ENCODE measurements around the gene MICAL1. TPM values are rescaled to one million over a fixed set of nuclear protein-coding genes. Genes with fewer than 3 reads are reported as not detected.

The MICAL1 gene
- total RNA-seq, 1 experiment from 2014 or later: 21.5 TPM

DNA sequence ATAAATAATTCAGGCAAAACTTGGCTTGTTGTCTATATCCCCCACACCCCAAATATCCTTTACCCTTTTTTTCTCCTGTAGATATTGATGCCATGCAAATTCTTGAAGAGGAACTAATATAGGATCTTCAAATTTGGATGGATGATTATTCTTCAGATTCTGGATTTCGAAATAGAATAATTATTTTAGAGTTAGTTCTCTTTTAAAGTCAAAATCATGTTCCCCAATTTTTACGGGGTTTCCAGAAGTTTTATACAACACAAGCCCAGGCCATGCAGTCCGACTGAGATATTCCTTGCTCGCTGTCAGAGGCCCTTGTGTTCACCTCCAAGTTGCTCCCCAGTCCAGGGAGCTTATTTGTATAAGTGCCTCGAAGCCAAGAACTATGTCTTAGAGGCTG lies 19.5 kb downstream of the MICAL1 start:
- DNase-seq (ENCODE audit: low read depth): no peak

DNA sequence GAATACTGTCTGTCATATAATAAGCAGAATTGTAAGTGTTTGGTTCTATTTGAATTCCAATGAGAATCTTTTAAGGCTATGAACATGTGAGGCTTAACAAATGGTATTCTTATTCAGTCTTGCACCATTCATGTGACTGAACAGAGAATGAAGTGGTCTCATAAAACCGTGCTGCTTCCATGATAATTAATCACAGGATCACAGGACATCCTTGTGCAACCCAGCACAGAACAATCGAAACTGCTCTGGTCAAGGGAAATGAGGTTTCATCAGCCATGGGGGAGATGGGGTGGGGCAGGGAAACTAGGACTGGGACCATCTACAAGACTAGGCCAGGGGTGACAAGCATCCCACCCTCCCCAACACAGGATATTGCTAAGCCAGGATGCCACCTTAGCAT lies 21.1 kb downstream of the MICAL1 start:
- DNase-seq (ENCODE audit: low read depth): no peak

DNA sequence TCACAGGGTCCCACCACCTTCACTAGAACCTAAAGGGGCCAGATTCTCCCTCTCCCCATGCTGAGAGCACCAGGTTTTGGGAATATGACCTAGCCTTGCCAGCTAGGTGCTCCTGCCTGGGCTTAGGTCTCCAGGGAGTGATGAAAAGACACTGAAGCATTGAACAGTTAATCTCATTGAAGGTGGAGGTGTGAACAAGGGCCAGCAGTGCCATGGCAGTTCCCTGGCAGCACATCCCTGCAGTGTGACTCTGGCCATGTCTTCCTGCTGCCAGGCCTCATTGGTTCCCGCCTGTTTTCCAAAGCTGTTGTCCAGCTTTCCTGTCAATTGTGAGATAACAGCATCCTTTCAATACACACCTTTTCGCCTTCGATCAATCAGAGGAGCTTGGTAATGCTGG lies 26.1 kb downstream of the MICAL1 start:
- DNase-seq (ENCODE audit: low read depth): no peak

DNA sequence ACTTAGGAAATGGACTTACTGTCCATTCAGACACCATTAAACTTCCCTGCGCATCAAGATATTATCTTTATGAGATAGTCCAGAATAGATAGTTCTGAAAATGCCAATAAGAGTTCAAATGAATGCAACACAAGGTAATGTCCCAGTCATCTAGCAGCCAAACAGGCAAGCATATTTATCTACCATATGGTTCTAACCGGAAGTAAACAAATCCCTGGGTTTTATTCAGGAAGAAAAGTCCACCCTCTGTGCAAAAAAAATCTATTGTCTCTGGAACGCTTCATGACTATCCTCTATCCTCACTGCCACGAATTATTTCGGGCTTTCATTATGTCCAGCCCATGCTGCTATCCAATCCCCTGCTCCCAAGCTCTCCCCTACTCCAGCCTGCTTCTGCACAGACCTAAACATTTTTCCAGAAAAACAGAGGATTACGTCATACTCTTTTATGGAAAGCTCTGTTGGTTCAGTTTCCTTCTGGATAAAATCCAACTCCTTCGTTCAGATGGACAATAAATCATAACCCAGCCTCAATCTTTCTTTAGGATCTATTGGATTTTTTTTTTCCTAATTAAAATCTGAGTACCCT lies 26.6 kb downstream of the MICAL1 start:
- DNase-seq (ENCODE audit: low read depth): peak; percentile 46

DNA sequence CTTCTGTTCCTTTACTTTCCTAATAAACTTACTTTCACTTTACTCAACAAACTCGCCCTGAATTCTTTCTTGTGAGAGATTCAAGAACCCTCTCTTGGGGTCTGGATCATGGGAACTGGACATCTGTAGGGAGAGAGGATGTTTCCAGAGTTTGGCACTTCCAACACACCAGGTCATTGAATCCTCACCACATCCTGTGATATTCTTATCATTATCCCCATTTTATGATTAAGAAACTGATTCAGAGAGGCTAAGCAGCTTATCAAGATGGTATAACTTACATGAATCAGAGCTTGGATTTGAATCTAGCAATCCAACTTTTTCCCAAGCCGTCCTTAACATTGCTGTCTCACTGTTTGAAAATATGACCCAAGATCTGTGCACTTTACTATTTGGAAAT lies 30.6 kb downstream of the MICAL1 start:
- peak; percentile 73 for DNase-seq (ENCODE audit: low read depth)

DNA sequence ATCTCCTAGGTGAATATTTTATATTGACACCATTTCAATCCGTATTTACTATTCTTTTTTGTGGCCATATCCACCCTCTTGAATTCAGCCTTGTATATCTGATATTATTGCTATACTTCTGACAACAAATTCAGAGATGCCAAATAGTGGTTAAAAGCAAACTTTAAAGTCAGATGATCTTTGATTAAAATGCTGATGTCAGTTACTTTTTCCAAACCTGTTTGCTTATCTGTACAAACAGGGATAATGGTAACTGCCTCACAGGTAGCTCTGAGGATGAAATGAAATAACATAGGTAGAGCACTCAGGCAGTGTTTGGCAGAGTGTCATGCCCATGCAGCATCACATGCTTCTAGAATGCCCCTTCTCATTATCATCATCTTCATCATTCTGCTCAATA lies 34.4 kb downstream of the MICAL1 start:
- no peak for DNase-seq (ENCODE audit: low read depth)

DNA sequence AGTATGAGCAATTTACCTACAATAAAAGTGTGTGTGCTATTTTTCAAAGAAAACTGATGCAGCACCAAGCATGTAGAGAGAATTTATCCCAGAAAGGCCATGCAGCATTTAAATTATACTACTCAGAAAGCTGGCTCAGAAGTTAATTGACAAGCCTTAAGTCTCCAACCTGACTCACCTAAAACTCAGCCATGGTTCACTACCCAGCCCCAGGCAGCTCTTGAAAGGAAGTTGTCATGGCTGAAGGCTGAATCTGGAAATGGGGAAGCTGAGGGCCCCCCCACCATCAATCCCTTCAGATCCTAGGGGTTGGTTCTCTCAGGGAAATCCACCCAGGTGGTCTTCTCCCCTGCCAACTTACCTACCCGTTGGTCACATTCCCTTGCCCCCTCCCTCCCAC lies 34.8 kb downstream of the MICAL1 start:
- peak; percentile 86 for DNase-seq (ENCODE audit: low read depth)

DNA sequence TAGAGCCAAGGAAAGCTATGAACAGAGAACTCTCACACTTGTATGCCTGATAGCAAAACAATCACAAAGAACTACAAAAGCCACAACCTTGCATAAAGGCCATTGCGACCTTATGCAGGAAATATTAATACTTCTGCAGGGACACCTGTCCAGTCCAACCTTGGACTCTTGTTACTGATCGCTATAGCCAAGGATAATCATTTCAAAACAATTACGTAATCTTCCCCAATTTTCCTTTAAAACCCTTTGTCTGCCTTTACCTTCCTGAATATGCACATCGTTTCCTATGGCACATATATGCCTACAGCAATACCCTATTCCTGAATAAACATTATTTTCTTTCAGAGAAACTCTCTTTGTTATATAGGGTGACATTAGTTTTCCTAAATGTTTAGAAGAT lies 37.9 kb downstream of the MICAL1 start:
- DNase-seq (ENCODE audit: low read depth): no peak

DNA sequence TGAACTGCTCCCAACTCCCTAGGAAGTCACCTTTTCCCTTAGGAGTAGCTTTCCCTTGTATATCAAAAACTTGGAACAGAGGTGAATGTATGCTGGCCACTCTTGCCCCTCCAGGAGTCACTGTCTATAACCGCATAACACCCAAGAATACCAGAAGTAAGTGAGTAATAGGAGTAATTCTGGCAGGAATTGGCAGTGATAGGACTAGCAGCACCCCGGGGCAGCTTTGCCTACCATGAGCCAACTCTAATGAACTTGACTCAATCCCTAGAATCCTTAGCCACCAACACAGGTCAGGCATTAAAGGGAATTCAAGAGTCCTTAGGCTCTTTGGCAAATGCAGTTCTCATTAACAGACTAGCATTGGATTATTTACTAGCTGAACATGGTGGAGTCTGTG lies 44.5 kb downstream of the MICAL1 start:
- DNase-seq (ENCODE audit: low read depth): peak; percentile 82

DNA sequence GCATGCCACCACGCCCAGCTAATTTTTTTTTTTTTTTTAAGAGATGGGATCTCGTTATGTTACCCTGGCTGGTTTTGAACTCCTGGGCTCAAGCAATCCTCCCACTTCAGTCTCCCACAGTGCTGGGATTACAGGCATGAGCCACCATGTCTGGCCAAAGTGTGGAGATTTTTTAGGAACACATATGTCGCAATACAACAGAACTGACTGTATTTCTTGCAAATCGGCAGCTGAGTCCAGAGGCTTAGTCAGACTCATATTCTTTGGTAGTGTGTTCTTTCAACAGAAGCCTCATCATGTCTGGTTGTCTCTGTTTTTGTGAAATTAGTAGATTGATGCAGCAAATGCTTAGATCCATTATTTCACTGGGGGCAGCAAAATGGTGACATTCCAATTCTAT lies 49.4 kb downstream of the MICAL1 start:
- DNase-seq (ENCODE audit: low read depth): peak; percentile 32

DNA sequence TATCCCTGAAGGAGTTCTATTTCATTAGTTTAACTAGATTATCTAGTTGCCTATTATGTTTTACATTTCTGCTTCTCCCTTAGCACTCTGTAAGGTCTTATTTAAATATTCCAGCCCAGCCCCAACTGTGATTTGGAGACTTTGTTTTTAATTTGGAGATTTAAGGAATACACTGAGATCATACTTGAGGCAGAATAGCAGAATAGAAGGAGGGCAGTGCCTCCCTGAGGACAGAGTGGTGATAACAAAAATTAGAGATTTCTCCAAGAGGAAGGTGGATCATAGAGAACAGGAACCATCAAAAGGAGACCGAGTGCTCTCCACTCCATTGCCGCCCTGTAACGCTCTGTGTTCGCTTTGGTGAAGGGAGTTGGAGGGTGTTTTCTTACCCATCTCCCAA lies 58.6 kb downstream of the MICAL1 start:
- no peak for DNase-seq (ENCODE audit: low read depth)

DNA sequence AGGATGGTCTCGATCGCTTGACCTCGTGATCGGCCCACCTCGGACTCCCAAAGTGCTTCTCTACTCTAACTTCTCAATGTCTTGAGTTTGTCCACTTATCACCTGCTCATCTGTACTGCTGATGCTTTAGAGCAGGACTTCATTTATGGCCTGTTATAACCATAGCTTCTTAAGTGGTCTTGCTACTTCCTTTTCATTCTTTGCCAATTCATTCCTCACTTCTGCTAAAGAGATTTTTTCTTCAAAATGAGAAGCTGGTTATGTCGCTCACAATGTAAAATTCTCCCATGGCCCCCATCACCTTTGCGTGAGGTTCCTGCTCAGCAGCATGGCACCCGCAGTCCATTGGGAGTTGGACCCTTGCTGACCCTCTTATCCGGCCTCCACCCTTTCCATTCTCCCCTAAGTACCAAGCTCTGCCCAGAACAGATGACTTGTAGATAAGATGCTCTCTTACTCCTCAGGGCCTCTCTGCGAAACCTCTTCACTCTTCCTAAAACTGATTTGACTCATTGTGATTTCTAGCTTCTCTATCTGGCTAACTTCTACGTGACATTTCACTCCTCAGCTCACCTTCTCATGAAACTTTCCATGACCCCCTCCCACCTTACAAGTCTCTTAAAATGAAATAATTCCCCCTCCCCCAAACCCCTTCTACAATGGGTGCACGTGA lies 59.4 kb downstream of the MICAL1 start:
- no peak for DNase-seq (ENCODE audit: low read depth)

Other genes with a start within 250 kb of the MICAL1 start
- 380 and 486 TPM in 2 replicates for gene CD164, start 73.3 kb downstream of the MICAL1 start, total RNA-seq (2014; rRNA removed; shearing (Covaris generic))
- gene PPIL6, start 15.1 kb downstream of the MICAL1 start, total RNA-seq (2014; rRNA removed; shearing (Covaris generic)): 2.1 and 9.6 TPM in 2 replicates
- 10.9 and 14.6 TPM in 2 replicates for gene SMPD2, start 15.0 kb downstream of the MICAL1 start, total RNA-seq (2014; rRNA removed; shearing (Covaris generic))
- 11.5 and 13.4 TPM in 2 replicates for gene ZBTB24, start 27.4 kb upstream of the MICAL1 start, total RNA-seq (2014; rRNA removed; shearing (Covaris generic))
- gene AK9, start 235.4 kb upstream of the MICAL1 start, total RNA-seq (2014; rRNA removed; shearing (Covaris generic)): 1.2 and 3.7 TPM in 2 replicates
- gene FIG4, start 235.5 kb upstream of the MICAL1 start, total RNA-seq (2014; rRNA removed; shearing (Covaris generic)): 12.4 and 15.4 TPM in 2 replicates

All from M059J (cell line).